GM06990 (cell line): ENCODE data around the gene POC5.
"Not testable (repeated sequence)": the region's sequence is repeated elsewhere in the genome, so short reads cannot be mapped to it uniquely, and the experiment has no call there.

Experiments
- DNase-seq: peaks from one replicate; pipeline ENCODE4 v3.0.0-alpha.2; 2011; ENCODE audit not compliant: insufficient read length; ENCODE audit errors: extremely low read depth
- H3K27me3 ChIP-seq: replicated peaks from 2 replicates; pipeline ENCODE4 v1.6.0; 2011; ENCODE audit warnings: low read length; ENCODE audit not compliant: control insufficient read depth, insufficient read depth
- H3K36me3 ChIP-seq: 2 replicates; pipeline ENCODE4 v1.5.1; 2011; ENCODE audit warnings: low read length; ENCODE audit not compliant: control insufficient read depth, insufficient read depth
- H3K4me3 ChIP-seq: replicated peaks from 2 replicates; pipeline ENCODE4 v1.5.1; 2011; ENCODE audit warnings: low read depth, mild to moderate bottlenecking, control low read depth, low read length
- CTCF ChIP-seq: IDR thresholded peaks from 2 replicates; pipeline ENCODE4 v1.5.1; 2011; ENCODE audit warnings: low read length, control low read depth, mild to moderate bottlenecking, inconsistent platforms; ENCODE audit not compliant: insufficient read depth, poor library complexity, severe bottlenecking

Gene POC5

GRCh38 chr5:75727931-75728330, 10.7 kb upstream of the POC5 start:
- TF ChIP-seq CTCF, result no peak
- no peaks in the 10 kb centered on the region for H3K27me3 ChIP-seq
- H3K36me3 ChIP-seq, result no peaks in the 10 kb centered on the region
- no peak for DNase-seq
- no peak overlapping the region for H3K4me3 ChIP-seq

- H3K27me3 ChIP-seq, H3K36me3 ChIP-seq, DNase-seq, H3K4me3 ChIP-seq: not testable (repeated sequence)
Measured at GRCh38 chr5:75726224-75726623, 9.0 kb upstream of the POC5 start.

GRCh38 chr5:75723378-75723777, 6.1 kb upstream of the POC5 start:
- no peaks in the 10 kb centered on the region for H3K27me3 ChIP-seq
- H3K4me3 ChIP-seq, result no peak overlapping the region
- H3K36me3 ChIP-seq, result no peaks in the 10 kb centered on the region
- no peak for DNase-seq
- TF ChIP-seq CTCF, result no peak

- Histone ChIP-seq H3K4me3 (no peak overlapping the region), H3K27me3 (no peaks in the 10 kb centered on the region), H3K36me3 (no peaks in the 10 kb centered on the region)
- no peak for DNase-seq
- no peak for TF ChIP-seq CTCF
Measured at GRCh38 chr5:75721573-75721972, 4.3 kb upstream of the POC5 start.

- no peaks in the 10 kb centered on the region for H3K27me3 ChIP-seq
- no peak for TF ChIP-seq CTCF
- no peak for DNase-seq
Measured at GRCh38 chr5:75720882-75721281, 3.6 kb upstream of the POC5 start.

GRCh38 chr5:75716715-75717081, 539 bp downstream of the POC5 start:
- Histone ChIP-seq H3K27me3 (no peaks in the 10 kb centered on the region), H3K4me3 (peak overlapping the region; percentile 93), H3K36me3 (peaks cover 2% of the 10 kb centered on the region; the same call in 1 of the 2 replicates)
- no peak for DNase-seq
- TF ChIP-seq CTCF, result no peak

More at GRCh38 chr5:75720882-75721281, 3.6 kb upstream of the POC5 start:
- Histone ChIP-seq H3K4me3 (no peak overlapping the region), H3K36me3 (no peaks in the 10 kb centered on the region)
